ENCODE results near the gene GPR132.
A peak's percentile ranks its signal among the peaks of the same experiment; 100 is the strongest.

Gene GPR132

DNA sequence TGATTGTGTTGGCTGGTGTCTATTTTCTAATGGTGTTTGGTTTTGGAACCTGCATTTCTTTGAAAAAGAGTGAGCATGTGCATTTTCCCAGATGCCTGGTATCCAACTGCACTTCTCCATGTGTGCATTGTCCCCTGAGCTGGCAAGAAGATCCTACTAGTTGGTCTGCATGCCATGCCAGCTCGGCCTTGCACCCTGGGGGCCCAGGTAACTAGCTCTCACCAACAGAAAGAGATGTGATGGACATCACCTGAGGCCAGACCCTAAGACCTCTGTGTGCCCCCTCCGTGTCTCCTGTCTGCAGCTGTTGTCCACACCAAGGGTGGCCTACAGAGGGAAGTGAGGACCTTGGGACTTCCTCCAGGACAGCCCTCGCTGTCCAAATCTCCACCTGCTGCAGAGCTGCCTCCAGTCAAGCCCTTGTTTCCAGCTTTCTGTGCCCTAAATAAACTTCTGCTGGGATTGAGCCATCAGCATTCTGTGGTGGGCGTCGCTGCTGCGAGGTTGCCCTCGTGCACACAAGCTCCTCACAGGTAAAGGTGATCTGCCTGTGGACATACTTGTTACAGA, 30.1 kb upstream of the GPR132 start:
- Histone ChIP-seq H3K27ac (ENCODE audit: insufficient read depth in 1 of 2, low read depth in 1 of 2, low read length in 2 of 2, poor library complexity in 1 of 2, severe bottlenecking in 2 of 2) (no peak overlapping the region), H3K4me3 (ENCODE audit: control insufficient read depth in 1 of 7, extremely low read depth in 1 of 7, insufficient read depth in 4 of 7, low read depth in 2 of 7, low read length in 6 of 7) (no peak overlapping the region), H3K4me1 (ENCODE audit: control extremely low read depth in 1 of 4, control insufficient read depth in 4 of 4, insufficient read depth in 4 of 4, low read length in 3 of 4) (peaks cover 0 to 25% (median 19%) of the 10 kb centered on the region in 4 experiments), H3K9me3 (ENCODE audit: control extremely low read depth in 1 of 5, control insufficient read depth in 4 of 5, insufficient read depth in 2 of 5, low read depth in 1 of 5, low read length in 4 of 5) (peaks cover 0 to 10% (median 7%) of the 10 kb centered on the region in 5 experiments), H3K36me3 (ENCODE audit: control insufficient read depth in 4 of 4, insufficient read depth in 4 of 4, low read length in 3 of 4) (no peaks in the 10 kb centered on the region), H3K27me3 (replicated peaks in 2 of 5; ENCODE audit: control insufficient read depth in 4 of 5, insufficient read depth in 5 of 5, low read length in 4 of 5) (peaks cover 0 to 6% (median 0%) of the 10 kb centered on the region in 5 experiments)
- ChIA-PET CTCF (interaction anchor here (0.7 to 1.5 kb wide), 6 partner anchors 11 to 120 kb away, joined by 3 to 7 read pairs (median 3); no protein-coding TSS in a partner anchor), POLR2A (interaction anchor here (0.7 kb wide), 1 partner anchor 30 kb away, joined by 3 read pairs; the partner anchor contains the start of gene GPR132)
- DNase-seq = no peak
- 98% methylated on average over 7 of the region's 7 CpGs for WGBS (ENCODE audit: insufficient coverage)

DNA sequence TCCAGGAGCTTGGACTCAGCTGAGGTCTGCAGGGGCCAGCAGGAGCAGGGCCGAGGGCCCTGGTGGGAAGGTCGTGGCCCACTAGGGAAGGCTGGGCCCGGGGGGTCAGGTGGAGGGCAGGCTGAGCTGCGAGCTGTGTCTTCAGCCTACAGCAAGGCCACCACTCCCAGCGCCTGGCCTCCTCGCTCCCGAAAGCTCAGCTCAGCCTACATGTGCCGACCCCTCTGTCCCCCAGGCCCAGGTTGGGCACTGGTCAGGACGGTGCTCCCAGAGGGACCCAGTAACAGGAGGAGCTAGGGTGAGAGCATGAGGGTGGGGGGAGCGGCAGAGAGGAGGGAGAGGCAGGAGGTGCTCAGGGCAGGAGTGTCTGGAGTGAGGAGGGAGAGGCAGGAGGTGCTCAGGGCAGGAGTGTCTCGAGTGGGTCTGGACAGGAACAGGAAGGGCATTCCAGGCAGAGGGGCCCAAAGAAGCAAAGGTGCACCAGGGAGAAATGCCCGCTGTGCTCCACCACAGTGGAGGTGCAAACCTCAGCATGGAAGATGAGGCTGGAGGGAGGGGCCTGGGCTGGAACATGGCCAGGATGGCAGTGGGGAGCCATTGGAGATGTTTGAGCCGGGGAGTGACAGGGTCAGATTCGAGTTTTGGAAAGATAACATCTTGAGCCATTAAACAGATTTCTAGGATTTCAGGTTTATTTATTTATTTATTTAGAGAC, 29.1 kb upstream of the GPR132 start:
- ChIA-PET POLR2A (no interaction called here), CTCF (interaction anchor here (0.5 to 1.5 kb wide), 8 partner anchors 12 to 107 kb away, joined by 3 to 7 read pairs (median 3); no protein-coding TSS in a partner anchor)
- peaks cover 0 to 3% (median under 1%) of the 10 kb centered on the region in 5 experiments for H3K9me3 ChIP-seq (ENCODE audit: control extremely low read depth in 1 of 5, control insufficient read depth in 4 of 5, insufficient read depth in 2 of 5, low read depth in 1 of 5, low read length in 4 of 5)
- H3K36me3 ChIP-seq (ENCODE audit: control insufficient read depth in 4 of 4, insufficient read depth in 4 of 4, low read length in 3 of 4) = no peaks in the 10 kb centered on the region
- peaks cover 0 to 9% (median 2%) of the 10 kb centered on the region in 5 experiments for H3K27me3 ChIP-seq (replicated peaks in 2 of 5; ENCODE audit: control insufficient read depth in 4 of 5, insufficient read depth in 5 of 5, low read length in 4 of 5)
- 59% methylated on average over 11 of the region's 14 CpGs for WGBS (ENCODE audit: insufficient coverage)
- H3K4me3 ChIP-seq (ENCODE audit: control insufficient read depth in 1 of 7, extremely low read depth in 1 of 7, insufficient read depth in 4 of 7, low read depth in 2 of 7, low read length in 6 of 7) = peak overlapping the region in 5 of 7 experiments; percentile 40 to 75 (median 59)
- no peak for DNase-seq
- no peak overlapping the region for H3K27ac ChIP-seq (ENCODE audit: insufficient read depth in 1 of 2, low read depth in 1 of 2, low read length in 2 of 2, poor library complexity in 1 of 2, severe bottlenecking in 2 of 2)
- peaks cover 0 to 25% (median 19%) of the 10 kb centered on the region in 4 experiments for H3K4me1 ChIP-seq (ENCODE audit: control extremely low read depth in 1 of 4, control insufficient read depth in 4 of 4, insufficient read depth in 4 of 4, low read length in 3 of 4)

DNA sequence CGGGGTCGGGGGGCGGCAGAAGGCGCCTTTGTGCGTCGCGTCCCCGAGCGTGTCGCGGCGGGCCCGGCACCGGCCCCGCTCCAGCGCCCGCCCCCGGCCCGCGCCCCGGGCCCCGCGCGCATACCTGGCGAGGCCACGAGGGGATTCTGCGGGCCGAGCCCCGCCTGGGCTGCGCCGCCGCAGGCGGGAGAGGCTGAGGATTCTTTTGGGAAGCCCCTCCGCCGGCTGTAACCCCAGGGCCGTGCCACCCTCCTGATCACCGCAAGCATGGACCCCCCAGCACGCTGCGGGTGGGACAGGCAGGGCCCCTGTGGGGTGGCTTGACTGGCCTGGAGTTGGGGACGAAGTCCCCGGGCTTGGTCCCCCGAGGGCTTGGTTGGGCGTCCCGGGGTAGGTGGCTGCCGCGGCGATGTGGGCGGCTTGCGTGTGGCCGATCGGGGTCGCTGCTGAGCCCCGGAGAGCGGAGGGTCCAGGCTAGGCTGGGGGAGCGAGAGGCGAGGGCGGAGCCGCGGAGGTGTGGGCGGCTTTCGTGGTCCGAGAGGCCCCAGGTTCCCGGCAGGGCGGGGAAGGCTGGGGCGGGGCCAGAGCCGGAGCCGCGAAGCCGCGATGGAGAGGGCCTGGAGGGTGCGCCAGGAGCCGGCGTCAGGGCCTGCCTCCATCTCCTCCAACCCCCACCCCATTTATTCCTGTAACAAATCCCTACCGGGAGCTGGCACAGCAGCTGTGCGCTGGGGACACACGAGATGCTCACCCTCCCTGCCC, 28.4 kb upstream of the GPR132 start:
- DNase-seq = peak; percentile 67 to 77 (median 76)
- WGBS (ENCODE audit: insufficient coverage) = under 1% methylated on average over 68 of the region's 76 CpGs
- H3K4me1 ChIP-seq (ENCODE audit: control extremely low read depth in 1 of 4, control insufficient read depth in 4 of 4, insufficient read depth in 4 of 4, low read length in 3 of 4) = peaks cover 0 to 25% (median 19%) of the 10 kb centered on the region in 4 experiments
- H3K9me3 ChIP-seq (ENCODE audit: control extremely low read depth in 1 of 5, control insufficient read depth in 4 of 5, insufficient read depth in 2 of 5, low read depth in 1 of 5, low read length in 4 of 5) = peaks cover 0 to under 1% (median 0%) of the 10 kb centered on the region in 5 experiments
- H3K36me3 ChIP-seq (ENCODE audit: control insufficient read depth in 4 of 4, insufficient read depth in 4 of 4, low read length in 3 of 4) = no peaks in the 10 kb centered on the region
- peak overlapping the region; percentile 23 to 75 (median 59) for H3K4me3 ChIP-seq (ENCODE audit: control insufficient read depth in 1 of 7, extremely low read depth in 1 of 7, insufficient read depth in 4 of 7, low read depth in 2 of 7, low read length in 6 of 7)
- H3K27ac ChIP-seq (ENCODE audit: insufficient read depth in 1 of 2, low read depth in 1 of 2, low read length in 2 of 2, poor library complexity in 1 of 2, severe bottlenecking in 2 of 2) = no peak overlapping the region
- CTCF ChIA-PET = interaction anchor here (0.5 to 1.5 kb wide), 7 partner anchors 24 to 108 kb away, joined by 3 to 5 read pairs (median 3); no protein-coding TSS in a partner anchor
- H3K27me3 ChIP-seq (replicated peaks in 2 of 5; ENCODE audit: control insufficient read depth in 4 of 5, insufficient read depth in 5 of 5, low read length in 4 of 5) = peaks cover 0 to 12% (median 5%) of the 10 kb centered on the region in 5 experiments
- POLR2A ChIA-PET = no interaction called here

DNA sequence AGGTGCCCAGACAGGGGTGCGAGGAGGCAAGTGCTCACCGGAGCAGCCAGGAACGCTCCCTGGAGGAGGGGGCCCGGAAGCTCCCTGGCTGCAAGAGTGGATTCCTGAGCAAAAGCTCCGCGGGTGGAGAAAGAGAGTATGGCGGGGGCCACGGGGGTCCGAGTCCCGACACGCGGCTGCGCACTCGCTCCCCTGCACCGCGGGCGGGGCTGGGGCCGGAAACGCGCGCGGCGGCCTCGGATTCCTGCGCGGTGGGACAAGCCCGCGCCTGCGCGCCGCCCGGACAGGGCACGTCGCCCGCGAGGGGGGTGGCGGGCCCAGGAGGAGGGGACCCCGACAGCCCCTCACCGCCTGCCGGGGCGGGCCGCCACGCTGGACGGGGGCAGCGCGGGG, 27.8 kb upstream of the GPR132 start:
- ChIA-PET CTCF (no interaction called here), POLR2A (no interaction called here)
- under 1% methylated on average over 40 of the region's 46 CpGs for WGBS (ENCODE audit: insufficient coverage)
- no peaks in the 10 kb centered on the region for H3K36me3 ChIP-seq (ENCODE audit: control insufficient read depth in 4 of 4, insufficient read depth in 4 of 4, low read length in 3 of 4)
- DNase-seq = peak; percentile 36 to 56 (median 53)
- peaks cover 0 to 18% (median 10%) of the 10 kb centered on the region in 5 experiments for H3K27me3 ChIP-seq (replicated peaks in 2 of 5; ENCODE audit: control insufficient read depth in 4 of 5, insufficient read depth in 5 of 5, low read length in 4 of 5)
- peaks cover 0 to 26% (median 20%) of the 10 kb centered on the region in 4 experiments for H3K4me1 ChIP-seq (ENCODE audit: control extremely low read depth in 1 of 4, control insufficient read depth in 4 of 4, insufficient read depth in 4 of 4, low read length in 3 of 4)
- H3K4me3 ChIP-seq (ENCODE audit: control insufficient read depth in 1 of 7, extremely low read depth in 1 of 7, insufficient read depth in 4 of 7, low read depth in 2 of 7, low read length in 6 of 7) = peak overlapping the region in 5 of 7 experiments; percentile 23 to 75 (median 59)
- H3K27ac ChIP-seq (ENCODE audit: insufficient read depth in 1 of 2, low read depth in 1 of 2, low read length in 2 of 2, poor library complexity in 1 of 2, severe bottlenecking in 2 of 2) = no peak overlapping the region
- H3K9me3 ChIP-seq (ENCODE audit: control extremely low read depth in 1 of 5, control insufficient read depth in 4 of 5, insufficient read depth in 2 of 5, low read depth in 1 of 5, low read length in 4 of 5) = no peaks in the 10 kb centered on the region

DNA sequence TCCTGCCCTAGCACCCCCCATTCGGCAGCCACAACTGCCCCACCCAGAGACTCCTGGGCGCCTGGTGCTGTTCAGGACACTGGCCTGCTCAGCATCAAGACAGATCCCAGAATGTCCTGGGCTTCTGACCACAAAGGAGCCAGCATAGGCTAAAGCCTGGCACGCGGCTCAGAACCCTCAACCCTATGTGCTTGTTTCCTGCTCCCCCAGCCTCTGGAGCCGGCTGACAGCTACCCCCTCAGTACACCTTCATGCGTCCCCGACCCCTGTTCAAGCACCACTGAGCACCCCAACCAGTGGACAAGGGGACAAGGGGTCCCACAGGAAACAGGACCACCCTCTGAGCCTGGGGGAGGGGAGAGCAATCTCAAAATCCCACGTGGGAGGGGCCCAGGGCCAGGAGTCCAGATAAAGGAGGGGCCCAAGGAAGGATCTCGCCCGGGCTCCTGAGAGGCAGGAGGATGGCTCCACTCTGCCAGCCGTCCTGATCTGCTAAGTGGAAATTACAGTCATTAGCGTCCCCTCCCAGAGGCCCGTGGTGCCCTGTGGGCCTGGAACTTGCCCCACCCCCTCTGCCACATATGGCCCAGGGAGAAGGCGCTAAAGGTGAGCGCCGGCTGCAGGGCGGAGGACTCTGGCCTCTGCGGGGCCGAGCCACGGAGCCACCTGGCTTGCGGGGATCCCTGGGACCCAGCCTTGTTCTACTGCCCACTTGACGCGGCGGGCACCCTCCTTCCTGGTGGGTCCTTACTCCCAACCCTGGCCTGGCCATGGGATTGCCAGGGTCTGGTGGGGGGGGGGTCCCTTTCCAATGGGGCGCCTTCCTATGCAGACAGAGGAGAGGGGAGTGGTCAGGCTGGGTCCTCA, 27.2 kb upstream of the GPR132 start:
- Histone ChIP-seq H3K27me3 (replicated peaks in 2 of 5; ENCODE audit: control insufficient read depth in 4 of 5, insufficient read depth in 5 of 5, low read length in 4 of 5) (peaks cover 0 to 22% (median 17%) of the 10 kb centered on the region in 5 experiments), H3K36me3 (ENCODE audit: control insufficient read depth in 4 of 4, insufficient read depth in 4 of 4, low read length in 3 of 4) (no peaks in the 10 kb centered on the region), H3K4me1 (ENCODE audit: control extremely low read depth in 1 of 4, control insufficient read depth in 4 of 4, insufficient read depth in 4 of 4, low read length in 3 of 4) (peaks cover 0 to 32% (median 24%) of the 10 kb centered on the region in 4 experiments), H3K9me3 (ENCODE audit: control extremely low read depth in 1 of 5, control insufficient read depth in 4 of 5, insufficient read depth in 2 of 5, low read depth in 1 of 5, low read length in 4 of 5) (no peaks in the 10 kb centered on the region), H3K4me3 (ENCODE audit: control insufficient read depth in 1 of 7, extremely low read depth in 1 of 7, insufficient read depth in 4 of 7, low read depth in 2 of 7, low read length in 6 of 7) (peak overlapping the region in 3 of 7 experiments; percentile 59 to 75 (median 69)), H3K27ac (ENCODE audit: insufficient read depth in 1 of 2, low read depth in 1 of 2, low read length in 2 of 2, poor library complexity in 1 of 2, severe bottlenecking in 2 of 2) (no peak overlapping the region)
- ChIA-PET CTCF (interaction anchor here (1.3 to 9.2 kb wide), 6 partner anchors 19 to 97 kb away, joined by 3 to 187 read pairs (median 13); partner anchors contain the start of genes GPR132 and NUDT14), POLR2A (no interaction called here)
- 42% methylated on average over 16 of the region's 25 CpGs for WGBS (ENCODE audit: insufficient coverage)
- DNase-seq = peak in 1 of 3 donors; percentile 32

DNA sequence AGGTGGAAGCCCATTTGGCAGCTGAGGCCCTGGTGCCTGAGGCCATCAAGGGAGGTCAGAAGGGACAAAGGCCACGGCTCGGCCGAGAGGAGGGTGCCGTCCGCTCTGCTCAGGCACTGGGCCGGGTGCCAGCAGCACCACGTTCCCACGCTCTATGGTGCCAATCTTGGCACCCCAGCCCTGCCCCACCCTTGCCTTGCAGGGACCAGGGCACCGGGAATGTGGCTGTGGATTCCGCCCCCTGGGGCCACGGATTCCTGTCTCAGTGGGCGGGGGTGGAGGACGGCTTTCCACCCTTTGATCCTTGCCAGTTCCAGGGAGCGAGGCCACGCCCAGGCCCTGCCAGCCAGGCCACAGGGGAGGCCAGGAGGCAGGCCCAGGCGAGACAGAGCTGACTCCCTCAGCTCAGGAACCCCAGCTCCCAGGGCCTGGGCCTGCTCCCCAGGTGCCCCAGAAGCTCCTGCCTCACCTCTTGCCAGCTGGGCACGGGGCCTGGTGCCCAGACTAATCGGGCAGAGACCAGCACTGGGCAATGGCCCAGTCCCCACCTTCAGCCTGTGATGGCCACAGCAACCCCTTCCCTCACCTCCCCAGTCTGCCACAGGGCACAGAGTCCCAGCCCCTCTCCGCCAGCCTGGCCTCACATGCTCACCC, 26.4 kb upstream of the GPR132 start:
- H3K27ac ChIP-seq (ENCODE audit: insufficient read depth in 1 of 2, low read depth in 1 of 2, low read length in 2 of 2, poor library complexity in 1 of 2, severe bottlenecking in 2 of 2) = no peak overlapping the region
- H3K27me3 ChIP-seq (replicated peaks in 2 of 5; ENCODE audit: control insufficient read depth in 4 of 5, insufficient read depth in 5 of 5, low read length in 4 of 5) = peaks cover 0 to 29% (median 22%) of the 10 kb centered on the region in 5 experiments
- POLR2A ChIA-PET = no interaction called here

More for the DNA sequence above, 26.4 kb upstream of the GPR132 start:
- DNase-seq = no peak
- Histone ChIP-seq H3K9me3 (ENCODE audit: control extremely low read depth in 1 of 5, control insufficient read depth in 4 of 5, insufficient read depth in 2 of 5, low read depth in 1 of 5, low read length in 4 of 5) (no peaks in the 10 kb centered on the region), H3K4me1 (ENCODE audit: control extremely low read depth in 1 of 4, control insufficient read depth in 4 of 4, insufficient read depth in 4 of 4, low read length in 3 of 4) (peaks cover 0 to 40% (median 31%) of the 10 kb centered on the region in 4 experiments), H3K4me3 (ENCODE audit: control insufficient read depth in 1 of 7, extremely low read depth in 1 of 7, insufficient read depth in 4 of 7, low read depth in 2 of 7, low read length in 6 of 7) (no peak overlapping the region), H3K36me3 (ENCODE audit: control insufficient read depth in 4 of 4, insufficient read depth in 4 of 4, low read length in 3 of 4) (no peaks in the 10 kb centered on the region)
- 87% methylated on average over 11 of the region's 19 CpGs for WGBS (ENCODE audit: insufficient coverage)
- CTCF ChIA-PET = interaction anchor here (1.2 to 9.2 kb wide), 10 partner anchors 18 to 229 kb away, joined by 3 to 187 read pairs (median 5); partner anchors contain the start of genes GPR132 and NUDT14

Measured in common myeloid progenitor, CD34-positive (primary cell).